SK-N-MC (cell line): ENCODE measurements around the gene ZNF362.

ENCODE experiments used
- EZH2 ChIP-seq: fragments of 200-600 bp; sonication (generic); IDR thresholded peaks from one replicate; pipeline ENCODE4 v1.6.1; 2017; ENCODE audit warnings: antibody characterized with exemption
- POLR2AphosphoS5 ChIP-seq: IDR thresholded peaks from 2 replicates; pipeline ENCODE4 v1.6.1; 2012; ENCODE audit warnings: mild to moderate bottlenecking, low read depth, low read length, borderline replicate concordance

- TF ChIP-seq POLR2AphosphoS5 (no peak), EZH2 (no peak)
Observed at GRCh38 chr1:33317354-33317753, 61.1 kb downstream of the ZNF362 start.
